Cardiac ventricle fibroblast (primary cell): ENCODE data around the gene PBX3. TPM values are rescaled to one million over a fixed set of nuclear protein-coding genes. Genes with fewer than 3 reads are reported as not detected.

ENCODE experiments used
- total RNA-seq: library from RNA; depleted of rRNA; stranded (reverse); fragments of >200 nt; gene quantifications from 2 replicates; pipeline ENCODE4 v1.2.3, GENCODE V29; 2015

PBX3 gene
- 14.0 and 16.4 TPM in 2 replicates for total RNA-seq

DNA sequence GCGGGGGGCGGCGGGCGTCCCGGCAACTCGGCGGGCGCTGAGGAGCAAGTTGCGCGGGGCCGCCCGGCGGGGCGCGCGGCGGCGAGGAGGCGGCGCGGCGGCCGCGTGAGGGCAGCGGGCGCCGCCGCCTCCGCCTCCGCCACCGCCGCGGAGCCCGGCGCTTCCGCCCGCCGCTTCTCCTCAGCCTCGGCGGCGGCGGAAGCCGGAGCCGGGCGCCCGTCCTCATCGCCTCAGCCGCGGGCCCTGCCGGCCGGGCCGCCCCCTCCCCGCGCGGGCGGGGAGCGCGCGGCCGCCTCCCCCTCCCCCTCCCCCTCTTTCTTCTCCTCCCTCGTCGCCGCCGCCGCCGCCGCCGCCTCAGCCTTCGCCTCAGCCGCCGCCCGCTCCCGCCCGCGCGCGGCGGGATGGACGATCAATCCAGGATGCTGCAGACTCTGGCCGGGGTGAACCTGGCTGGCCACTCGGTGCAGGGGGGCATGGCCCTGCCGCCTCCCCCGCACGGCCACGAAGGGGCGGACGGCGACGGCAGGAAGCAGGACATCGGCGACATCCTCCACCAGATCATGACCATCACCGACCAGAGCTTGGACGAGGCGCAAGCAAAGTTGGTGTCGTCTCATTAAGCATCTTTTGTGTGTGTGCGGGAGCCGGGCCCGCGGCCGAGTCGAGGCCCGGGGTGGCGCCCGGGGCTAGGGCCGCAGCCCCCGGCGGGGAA is at the start of gene PBX3:
Gene PBX3, plus strand, starts transcription at position 321 of the 712 bp plus-strand sequence.

DNA sequence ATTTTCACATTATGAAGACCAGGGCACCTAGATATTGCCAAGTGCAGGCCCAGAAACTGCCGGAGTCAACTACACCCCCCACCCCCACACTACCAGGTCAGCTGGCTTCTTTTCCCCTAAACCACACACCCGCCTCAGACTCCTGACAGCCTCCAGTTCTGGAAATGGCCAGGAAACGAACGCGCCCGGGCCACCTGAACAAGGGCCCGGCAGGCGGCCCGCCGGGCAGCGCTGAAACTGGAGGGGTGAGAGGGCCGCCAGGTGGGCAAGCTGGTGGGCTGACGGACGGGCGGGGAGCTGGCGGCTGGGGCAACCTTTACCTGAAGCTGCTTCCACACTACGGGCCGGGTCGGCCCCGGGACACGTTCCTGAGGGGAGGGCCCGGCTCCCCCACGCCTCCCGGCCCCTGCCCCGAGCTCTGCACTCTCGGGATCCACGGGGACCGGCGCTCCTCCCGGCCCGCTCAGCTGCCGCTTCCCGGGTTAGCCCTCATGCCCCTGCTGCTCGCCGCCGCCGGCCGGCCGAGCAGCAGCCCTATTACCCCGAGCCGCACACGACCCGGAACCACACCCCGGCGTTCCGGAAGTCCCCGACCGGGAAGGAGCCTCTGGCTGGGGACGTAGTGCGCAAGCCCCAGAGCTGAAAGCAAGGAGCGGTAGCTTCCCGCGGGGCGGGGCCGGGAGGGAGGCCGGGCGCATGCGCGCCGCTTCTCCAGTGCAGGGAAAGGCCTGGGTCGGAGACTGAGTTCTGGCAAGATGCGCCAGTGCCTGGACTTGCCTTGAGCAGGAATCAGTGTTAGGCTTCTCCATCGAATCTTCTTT is 40.3 kb upstream of the PBX3 start, which contains the start of gene MAPKAP1:
Gene MAPKAP1, minus strand, starts transcription at position 558 of the 821 bp plus-strand sequence. CDS start 34,634 bp downstream, outside the sequence.

Other genes starting within 250 kb of the PBX3 start
- gene MAPKAP1, start 40.2 kb upstream of the PBX3 start, total RNA-seq: 54.6 and 81.8 TPM in 2 replicates